Measurements from ENCODE around the gene RALA. TPM values are rescaled to one million over a fixed set of nuclear protein-coding genes. Genes with fewer than 3 reads are reported as not detected.

RALA gene
- total and polyA plus RNA-seq, 2 experiments from 2014 or later, result 43.5 to 231 TPM

GRCh38 chr7:39667341-39667923 is 44.1 kb downstream of the RALA start:
- Mint-ChIP-seq H3K27ac (no peak overlapping the region), H3K4me3 (no peak overlapping the region; the same call in 2 of the 3 replicates), H3K4me1 (peaks cover 36% of the 10 kb centered on the region), H3K36me3 (ENCODE audit: low read depth) (peaks cover 8% of the 10 kb centered on the region), H3K27me3 (ENCODE audit: insufficient read depth, low read depth, poor library complexity) (peaks cover 2% of the 10 kb centered on the region), H3K9me3 (peaks cover 4% of the 10 kb centered on the region)
- peak; percentile 65 for ATAC-seq
- Histone ChIP-seq H3K79me2 (replicated peaks; ENCODE audit: insufficient read depth) (peaks cover 65% of the 10 kb centered on the region), H3K36me3 (ENCODE audit: insufficient read depth) (no peaks in the 10 kb centered on the region), H3K9me2 (ENCODE audit: insufficient read depth) (no peaks in the 10 kb centered on the region), H3K27ac (ENCODE audit: low read depth) (no peak overlapping the region), H3F3A (replicated peaks; ENCODE audit: low read depth) (no peaks in the 10 kb centered on the region), H3K27me3 (ENCODE audit: insufficient read depth) (no peaks in the 10 kb centered on the region), H3K4me2 (peak overlapping the region; percentile 3; the same call in 1 of the 2 replicates), H3K4me1 (ENCODE audit: insufficient read depth) (peaks cover 35% of the 10 kb centered on the region), H3K4me3 (no peak overlapping the region), H2AFZ (no peak overlapping the region), H4K20me1 (replicated peaks; ENCODE audit: insufficient read depth) (peaks cover 8% of the 10 kb centered on the region; the same call in 1 of the 2 replicates)
- DNase-seq (ENCODE audit: low spot score), result no peak
- TF ChIP-seq NANOG (IDR thresholded peaks at IDR 0.05; ENCODE audit: borderline replicate concordance), result no peak
- TF ChIP-seq, protein P1, sequence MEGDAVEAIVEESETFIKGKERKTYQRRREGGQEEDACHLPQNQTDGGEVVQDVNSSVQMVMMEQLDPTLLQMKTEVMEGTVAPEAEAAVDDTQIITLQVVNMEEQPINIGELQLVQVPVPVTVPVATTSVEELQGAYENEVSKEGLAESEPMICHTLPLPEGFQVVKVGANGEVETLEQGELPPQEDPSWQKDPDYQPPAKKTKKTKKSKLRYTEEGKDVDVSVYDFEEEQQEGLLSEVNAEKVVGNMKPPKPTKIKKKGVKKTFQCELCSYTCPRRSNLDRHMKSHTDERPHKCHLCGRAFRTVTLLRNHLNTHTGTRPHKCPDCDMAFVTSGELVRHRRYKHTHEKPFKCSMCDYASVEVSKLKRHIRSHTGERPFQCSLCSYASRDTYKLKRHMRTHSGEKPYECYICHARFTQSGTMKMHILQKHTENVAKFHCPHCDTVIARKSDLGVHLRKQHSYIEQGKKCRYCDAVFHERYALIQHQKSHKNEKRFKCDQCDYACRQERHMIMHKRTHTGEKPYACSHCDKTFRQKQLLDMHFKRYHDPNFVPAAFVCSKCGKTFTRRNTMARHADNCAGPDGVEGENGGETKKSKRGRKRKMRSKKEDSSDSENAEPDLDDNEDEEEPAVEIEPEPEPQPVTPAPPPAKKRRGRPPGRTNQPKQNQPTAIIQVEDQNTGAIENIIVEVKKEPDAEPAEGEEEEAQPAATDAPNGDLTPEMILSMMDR (conservative IDR thresholded peaks at IDR 0.05; ENCODE audit: low read depth in 2 of 2), result no peak
- no peak for TF ChIP-seq ZNF331 (CRISPR knock-in tag; IDR thresholded peaks at IDR 0.05; ENCODE audit: low read depth)
- no peak for TF ChIP-seq STAT1 (IDR thresholded peaks at IDR 0.05; ENCODE audit: unreplicated experiment)
- TF ChIP-seq EZH2 (IDR thresholded peaks at IDR 0.05; ENCODE audit: low read depth, unreplicated experiment), result no peak
- TF ChIP-seq JUNB (IDR thresholded peaks at IDR 0.05; ENCODE audit: unreplicated experiment), result no peak
- TF ChIP-seq REST (IDR thresholded peaks at IDR 0.05; ENCODE audit: unreplicated experiment), result no peak
- TF ChIP-seq, protein P2, sequence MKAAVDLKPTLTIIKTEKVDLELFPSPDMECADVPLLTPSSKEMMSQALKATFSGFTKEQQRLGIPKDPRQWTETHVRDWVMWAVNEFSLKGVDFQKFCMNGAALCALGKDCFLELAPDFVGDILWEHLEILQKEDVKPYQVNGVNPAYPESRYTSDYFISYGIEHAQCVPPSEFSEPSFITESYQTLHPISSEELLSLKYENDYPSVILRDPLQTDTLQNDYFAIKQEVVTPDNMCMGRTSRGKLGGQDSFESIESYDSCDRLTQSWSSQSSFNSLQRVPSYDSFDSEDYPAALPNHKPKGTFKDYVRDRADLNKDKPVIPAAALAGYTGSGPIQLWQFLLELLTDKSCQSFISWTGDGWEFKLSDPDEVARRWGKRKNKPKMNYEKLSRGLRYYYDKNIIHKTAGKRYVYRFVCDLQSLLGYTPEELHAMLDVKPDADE (IDR thresholded peaks at IDR 0.05), result no peak
- TF ChIP-seq ZNF462 (CRISPR knock-in tag; IDR thresholded peaks at IDR 0.05), result no peak
- no peak for TF ChIP-seq CREB1 (CRISPR knock-in tag; IDR thresholded peaks at IDR 0.05; ENCODE audit: low read depth)
- no peak for TF ChIP-seq EZH2phosphoT487 (IDR thresholded peaks at IDR 0.05; ENCODE audit: unreplicated experiment)
- TF ChIP-seq ZNF114 (CRISPR knock-in tag; IDR thresholded peaks at IDR 0.05), result no peak
- TF ChIP-seq POLR2AphosphoS5 (IDR thresholded peaks at IDR 0.05; ENCODE audit: low read depth), result no peak

All from GM23338 (cell line).